GM12874 (cell line): ENCODE data around the gene SLC16A4.

ENCODE experiments used
- TF ChIP-seq, protein P1 (sequence below): IDR thresholded peaks from 2 replicates; pipeline ENCODE4 v1.5.1; 2011; ENCODE audit warnings: low read depth, mild to moderate bottlenecking, control low read depth, low read length, moderate library complexity; ENCODE audit not compliant: insufficient read depth

SLC16A4 gene

DNA sequence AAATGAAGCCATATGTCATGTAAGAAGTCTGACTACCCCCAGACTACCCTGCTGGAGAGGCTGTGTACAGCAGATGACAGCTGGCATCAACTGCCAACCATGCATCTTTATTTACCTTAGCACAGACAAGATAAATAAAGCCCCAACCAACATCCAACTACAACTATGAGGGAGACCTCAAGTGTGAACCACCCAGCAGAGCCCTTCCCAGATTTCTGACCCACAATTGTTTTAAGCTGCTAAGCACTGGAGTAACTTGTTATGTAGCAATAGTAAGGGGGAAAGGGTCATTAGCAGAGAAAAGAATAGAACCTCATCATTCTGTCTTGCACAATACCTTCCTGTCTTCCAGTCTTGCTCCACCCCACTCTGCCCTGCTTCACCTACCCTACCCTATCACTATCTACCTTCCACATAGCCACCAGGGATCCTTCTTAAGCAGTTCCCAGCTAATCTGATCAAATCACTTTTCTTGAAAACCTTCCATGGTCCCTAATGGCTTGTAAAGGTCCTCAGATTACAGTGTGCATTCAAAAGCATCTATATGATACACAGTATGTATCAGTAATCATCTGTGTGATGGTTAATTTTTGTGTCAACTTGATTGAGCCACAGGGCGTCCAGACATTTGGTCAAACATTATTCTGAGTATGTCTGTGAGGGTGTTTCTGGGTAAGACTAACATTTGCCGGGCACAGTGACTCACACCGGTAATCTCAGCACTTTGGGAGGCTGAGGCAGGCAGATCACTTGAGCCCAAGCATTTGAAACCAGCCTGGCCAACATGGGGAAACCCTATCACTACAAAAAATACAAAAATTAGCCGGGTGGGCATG, 71.3 kb downstream of the SLC16A4 start:
- TF ChIP-seq, protein P1, sequence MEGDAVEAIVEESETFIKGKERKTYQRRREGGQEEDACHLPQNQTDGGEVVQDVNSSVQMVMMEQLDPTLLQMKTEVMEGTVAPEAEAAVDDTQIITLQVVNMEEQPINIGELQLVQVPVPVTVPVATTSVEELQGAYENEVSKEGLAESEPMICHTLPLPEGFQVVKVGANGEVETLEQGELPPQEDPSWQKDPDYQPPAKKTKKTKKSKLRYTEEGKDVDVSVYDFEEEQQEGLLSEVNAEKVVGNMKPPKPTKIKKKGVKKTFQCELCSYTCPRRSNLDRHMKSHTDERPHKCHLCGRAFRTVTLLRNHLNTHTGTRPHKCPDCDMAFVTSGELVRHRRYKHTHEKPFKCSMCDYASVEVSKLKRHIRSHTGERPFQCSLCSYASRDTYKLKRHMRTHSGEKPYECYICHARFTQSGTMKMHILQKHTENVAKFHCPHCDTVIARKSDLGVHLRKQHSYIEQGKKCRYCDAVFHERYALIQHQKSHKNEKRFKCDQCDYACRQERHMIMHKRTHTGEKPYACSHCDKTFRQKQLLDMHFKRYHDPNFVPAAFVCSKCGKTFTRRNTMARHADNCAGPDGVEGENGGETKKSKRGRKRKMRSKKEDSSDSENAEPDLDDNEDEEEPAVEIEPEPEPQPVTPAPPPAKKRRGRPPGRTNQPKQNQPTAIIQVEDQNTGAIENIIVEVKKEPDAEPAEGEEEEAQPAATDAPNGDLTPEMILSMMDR, result 0 out of 2 replicates have a peak, but pooled peaks have one; percentile 3

DNA sequence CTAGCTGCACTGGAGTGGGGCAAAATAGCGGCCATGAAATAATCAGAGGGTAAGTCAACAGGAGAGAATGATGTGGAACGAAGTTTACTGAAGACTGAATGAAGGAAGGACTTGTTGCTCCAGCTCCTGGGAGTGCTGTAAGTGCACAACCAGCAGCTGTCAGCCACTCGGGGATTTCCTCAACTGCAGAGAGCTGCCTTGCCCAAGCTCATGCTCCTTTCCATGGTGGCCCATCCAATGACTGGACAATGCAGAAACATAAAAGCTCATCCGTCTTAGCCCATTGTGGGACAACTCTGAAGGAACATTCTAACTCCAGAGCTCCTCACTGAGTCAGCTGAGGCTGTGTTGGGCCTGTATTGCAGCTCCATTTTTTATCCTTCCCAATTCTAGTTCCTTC, 72.8 kb downstream of the SLC16A4 start:
- TF ChIP-seq, protein P1, result no peak

DNA sequence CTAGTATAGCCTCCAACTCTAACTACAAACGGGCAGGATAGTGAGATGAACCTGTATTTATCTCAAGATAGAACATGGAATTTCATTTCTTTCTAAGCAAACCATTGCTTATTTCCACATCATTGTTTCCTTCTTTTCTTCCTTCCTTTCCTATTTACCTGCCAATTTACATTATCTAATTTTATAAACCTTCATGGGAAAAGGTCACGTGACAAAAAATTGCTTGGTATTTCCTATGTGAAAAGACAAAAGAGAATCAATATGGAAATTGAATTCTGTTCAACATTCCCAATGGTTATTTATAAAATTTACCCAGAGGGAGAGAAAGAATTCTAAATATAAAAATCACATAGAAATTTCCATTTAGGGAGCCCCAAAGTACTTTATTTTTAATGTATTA, 74.1 kb downstream of the SLC16A4 start:
- TF ChIP-seq, protein P1, result no peak
